ENCODE measurements around the gene MSL1.

The MSL1 gene

GRCh38 chr17:40104594-40105486 is 16.9 kb upstream of the MSL1 start:
- no peak for DNase-seq (ENCODE audit: low spot score)

GRCh38 chr17:40105861-40106759 is 15.7 kb upstream of the MSL1 start:
- no peak for DNase-seq (ENCODE audit: low spot score)

- DNase-seq (ENCODE audit: low spot score), result peak; percentile 35
These were observed 14.8 kb upstream of the MSL1 start for GRCh38 chr17:40106760-40107521.

- DNase-seq (ENCODE audit: low spot score), result no peak
These were observed 14.1 kb upstream of the MSL1 start for GRCh38 chr17:40107522-40108174.

- no peak for DNase-seq (ENCODE audit: low spot score)
These were observed 12.6 kb upstream of the MSL1 start for GRCh38 chr17:40108970-40109824.

GRCh38 chr17:40110026-40110845 is 11.5 kb upstream of the MSL1 start:
- no peak for DNase-seq (ENCODE audit: low spot score)

- DNase-seq (ENCODE audit: low spot score), result peak; percentile 76
These were observed 10.3 kb upstream of the MSL1 start for GRCh38 chr17:40111221-40112128.

- no peak for DNase-seq (ENCODE audit: low spot score)
These were observed 9.5 kb upstream of the MSL1 start for GRCh38 chr17:40112191-40112711.

- DNase-seq (ENCODE audit: low spot score), result no peak
These were observed 9.1 kb upstream of the MSL1 start for GRCh38 chr17:40112718-40113109.

GRCh38 chr17:40113110-40113906 is 8.5 kb upstream of the MSL1 start:
- peak; percentile 95 for DNase-seq (ENCODE audit: low spot score)

- no peak for DNase-seq (ENCODE audit: low spot score)
These were observed 7.9 kb upstream of the MSL1 start for GRCh38 chr17:40113907-40114245.

- DNase-seq (ENCODE audit: low spot score), result no peak
These were observed 6.7 kb upstream of the MSL1 start for GRCh38 chr17:40115101-40115436.

- no peak for DNase-seq (ENCODE audit: low spot score)
These were observed 596 bp downstream of the MSL1 start for GRCh38 chr17:40122136-40122998.

GRCh38 chr17:40122999-40123810 is 1.4 kb downstream of the MSL1 start:
- DNase-seq (ENCODE audit: low spot score), result no peak

- no peak for DNase-seq (ENCODE audit: low spot score)
These were observed 2.0 kb downstream of the MSL1 start for GRCh38 chr17:40123811-40124114.
